Measurements from ENCODE around the gene UPK2. TPM values are rescaled to one million over a fixed set of nuclear protein-coding genes. Genes with fewer than 3 reads are reported as not detected.
A peak's percentile ranks its signal among the peaks of the same experiment; 100 is the strongest.

UPK2 gene
- total RNA-seq, 2 experiments from 2014 or later: not detected

DNA sequence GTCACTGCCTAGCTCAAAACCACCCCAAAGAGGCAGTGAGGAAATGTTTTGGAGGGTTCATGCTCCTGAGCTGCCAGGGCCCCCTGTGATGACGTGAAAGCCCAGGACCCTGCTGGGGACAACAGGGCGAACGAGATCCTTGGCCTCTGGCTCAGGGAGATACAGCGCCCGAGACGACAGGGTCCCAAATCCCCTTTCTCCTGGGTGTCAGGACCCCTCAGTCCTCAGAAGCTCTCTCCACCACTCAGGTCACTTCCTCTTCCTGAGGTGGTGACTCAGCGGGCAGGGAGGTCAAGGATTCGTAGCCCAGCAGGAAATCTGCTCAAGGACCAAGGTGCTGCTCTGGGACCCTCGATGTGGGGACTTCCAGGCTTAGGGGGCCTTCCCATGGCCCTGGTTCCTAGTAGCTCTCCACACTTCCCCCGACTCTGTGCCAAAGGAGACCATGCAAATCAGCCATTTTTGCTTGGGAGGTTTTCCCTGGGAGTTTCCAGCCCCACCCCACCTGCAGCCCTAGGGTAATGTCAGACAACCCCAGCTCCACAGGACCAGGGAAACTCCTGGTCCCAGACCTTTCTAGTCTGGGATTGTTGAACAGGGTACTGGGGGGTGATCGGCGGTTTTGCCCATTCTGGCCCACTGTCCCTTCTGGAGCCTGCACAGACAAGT lies 43.2 kb upstream of the UPK2 start:
- POLR2A ChIA-PET: interaction anchor here (0.6 to 6.4 kb wide), 10 partner anchors 11 to 123 kb away, joined by 3 to 104 read pairs (median 6); partner anchors contain the start of genes BCL9L, CENATAC and DDX6
- DNase-seq: peak; percentile 58
- peak overlapping the region; percentile 68 for H3K4me3 Mint-ChIP-seq
- peaks cover 85% of the 10 kb centered on the region for H3K4me1 Mint-ChIP-seq (ENCODE audit: low read depth)
- H3K27me3 Mint-ChIP-seq (ENCODE audit: low read depth): no peaks in the 10 kb centered on the region
- CTCF ChIA-PET: interaction anchor here (1.0 to 3.2 kb wide), 7 partner anchors 17 to 225 kb away, joined by 3 to 10 read pairs (median 6); no protein-coding TSS in a partner anchor
- peaks cover 33% of the 10 kb centered on the region for H3K36me3 Mint-ChIP-seq (ENCODE audit: low read depth)
- peak overlapping the region; percentile 95 for H3K27ac Mint-ChIP-seq
- no peaks in the 10 kb centered on the region for H3K9me3 Mint-ChIP-seq (ENCODE audit: insufficient read depth)
- no peak for ATAC-seq

DNA sequence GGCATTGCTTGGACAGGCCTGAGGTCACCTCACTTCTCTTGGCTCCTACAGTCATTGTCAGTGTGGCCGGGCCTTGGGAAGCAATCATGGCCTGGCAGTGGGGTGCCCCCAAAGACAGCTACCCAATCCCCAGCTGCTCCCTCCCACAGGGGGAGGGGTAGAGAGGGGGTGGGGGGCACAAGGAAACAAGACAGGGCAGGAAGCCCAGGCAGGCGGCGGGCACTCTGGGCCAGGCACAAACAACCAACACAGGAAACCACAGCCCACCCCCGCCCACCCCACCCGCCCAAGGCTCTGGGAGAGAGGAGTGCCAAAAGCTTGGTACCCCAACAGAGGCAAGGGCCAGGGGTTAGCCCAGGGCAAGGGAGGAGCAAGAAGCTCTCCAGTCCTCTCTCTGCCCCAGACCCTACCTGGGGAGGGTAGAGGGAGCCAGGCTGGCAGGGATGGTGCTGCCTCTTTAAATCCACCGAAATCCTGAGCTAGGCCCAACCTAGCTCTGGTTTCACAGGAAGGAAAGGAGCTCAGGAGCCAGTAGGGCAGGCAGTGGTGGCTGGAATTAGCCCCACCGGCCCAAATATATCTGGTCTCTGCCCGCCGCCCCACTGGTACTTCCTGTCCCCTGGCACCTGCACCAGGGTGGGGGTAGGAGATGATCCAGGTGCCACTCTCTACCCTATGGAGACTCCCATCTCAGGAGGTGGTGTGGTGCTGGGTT lies 42.5 kb upstream of the UPK2 start:
- Mint-ChIP-seq H3K27ac (peak overlapping the region; percentile 96), H3K4me1 (ENCODE audit: low read depth) (peaks cover 84% of the 10 kb centered on the region), H3K4me3 (peak overlapping the region; percentile 68), H3K36me3 (ENCODE audit: low read depth) (peaks cover 33% of the 10 kb centered on the region), H3K27me3 (ENCODE audit: low read depth) (no peaks in the 10 kb centered on the region), H3K9me3 (ENCODE audit: insufficient read depth) (no peaks in the 10 kb centered on the region)
- no peak for DNase-seq
- ATAC-seq: peak; percentile 3
- ChIA-PET CTCF (interaction anchor here (0.5 to 3.2 kb wide), 8 partner anchors 18 to 226 kb away, joined by 3 to 10 read pairs (median 4); no protein-coding TSS in a partner anchor), POLR2A (interaction anchor here (0.6 to 6.4 kb wide), 8 partner anchors 11 to 123 kb away, joined by 3 to 104 read pairs (median 13); partner anchors contain the start of genes BCL9L, CENATAC and DDX6)

DNA sequence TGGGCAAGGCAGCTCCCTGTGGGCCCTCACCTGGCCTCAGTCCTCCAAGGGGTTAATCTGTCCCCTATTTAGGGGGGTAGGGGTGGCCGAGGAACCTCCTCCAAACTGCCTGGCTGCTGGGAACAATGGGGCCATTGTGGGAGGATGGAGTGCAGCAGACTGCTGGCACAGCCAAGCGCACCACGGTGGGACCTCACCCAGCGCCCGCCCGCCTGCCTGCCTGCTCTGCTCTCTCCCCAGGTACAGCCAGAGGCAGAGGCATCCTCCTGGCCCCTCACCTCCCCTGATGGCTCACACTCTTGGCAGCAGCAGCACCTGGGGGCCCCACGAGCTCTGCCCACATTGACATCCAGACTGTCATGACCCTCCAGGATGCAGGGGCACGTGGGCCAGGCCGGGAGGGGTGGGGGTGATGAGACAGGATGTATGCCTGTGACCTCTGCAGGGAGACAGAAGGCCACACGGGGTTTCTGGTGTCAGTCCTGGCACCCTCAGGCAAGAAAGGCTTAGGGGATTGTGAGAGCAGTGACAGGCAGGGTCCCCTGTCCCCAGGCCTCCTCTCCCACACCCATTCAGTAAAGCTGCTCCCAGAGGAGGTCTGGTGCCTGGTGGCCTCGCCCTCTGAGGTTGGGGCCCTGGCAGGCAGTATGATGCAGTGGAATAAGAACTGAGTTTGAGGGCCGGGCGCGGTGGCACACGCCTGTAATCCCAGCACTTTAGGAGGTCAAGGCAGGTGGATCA lies 41.8 kb upstream of the UPK2 start:
- ChIA-PET CTCF (interaction anchor here (0.5 to 3.2 kb wide), 6 partner anchors 19 to 83 kb away, joined by 3 to 10 read pairs (median 4); partner anchors contain the start of gene CENATAC), POLR2A (interaction anchor here (1.0 to 6.4 kb wide), 8 partner anchors 10 to 124 kb away, joined by 3 to 104 read pairs (median 13); partner anchors contain the start of genes BCL9L and DDX6)
- DNase-seq (peak; percentile 89), ATAC-seq (peak; percentile 40)
- peaks cover 86% of the 10 kb centered on the region for H3K4me1 Mint-ChIP-seq (ENCODE audit: low read depth)
- H3K4me3 Mint-ChIP-seq: peak overlapping the region; percentile 56
- peaks cover 29% of the 10 kb centered on the region for H3K36me3 Mint-ChIP-seq (ENCODE audit: low read depth)
- H3K27me3 Mint-ChIP-seq (ENCODE audit: low read depth): no peaks in the 10 kb centered on the region
- H3K9me3 Mint-ChIP-seq (ENCODE audit: insufficient read depth): no peaks in the 10 kb centered on the region
- peak overlapping the region; percentile 96 for H3K27ac Mint-ChIP-seq

GRCh38 chr11:118914987-118915386 lies 41.1 kb upstream of the UPK2 start:
- Mint-ChIP-seq H3K4me3 (peak overlapping the region; percentile 56), H3K4me1 (ENCODE audit: low read depth) (peaks cover 88% of the 10 kb centered on the region), H3K36me3 (ENCODE audit: low read depth) (peaks cover 34% of the 10 kb centered on the region), H3K9me3 (ENCODE audit: insufficient read depth) (no peaks in the 10 kb centered on the region), H3K27ac (peak overlapping the region; percentile 96), H3K27me3 (ENCODE audit: low read depth) (no peaks in the 10 kb centered on the region)
- no peak for ATAC-seq
- ChIA-PET CTCF (interaction anchor here (0.5 to 1.4 kb wide), 3 partner anchors 9 to 83 kb away, joined by 3 read pairs; partner anchors contain the start of gene CENATAC), POLR2A (interaction anchor here (1.0 to 6.4 kb wide), 6 partner anchors 9 to 124 kb away, joined by 3 to 104 read pairs (median 8); partner anchors contain the start of genes BCL9L and DDX6)
- DNase-seq: no peak

- POLR2A ChIA-PET: interaction anchor here (0.6 to 6.4 kb wide), 7 partner anchors 9 to 125 kb away, joined by 3 to 104 read pairs (median 4); partner anchors contain the start of genes BCL9L and DDX6
- Mint-ChIP-seq H3K36me3 (ENCODE audit: low read depth) (peaks cover 37% of the 10 kb centered on the region), H3K27ac (peak overlapping the region; percentile 96), H3K4me1 (ENCODE audit: low read depth) (peaks cover 92% of the 10 kb centered on the region), H3K4me3 (peak overlapping the region; percentile 56), H3K9me3 (ENCODE audit: insufficient read depth) (no peaks in the 10 kb centered on the region), H3K27me3 (ENCODE audit: low read depth) (no peaks in the 10 kb centered on the region)
- CTCF ChIA-PET: interaction anchor here (0.9 to 1.4 kb wide), 2 partner anchors 9 to 25 kb away, joined by 3 read pairs; no protein-coding TSS in a partner anchor
- DNase-seq: no peak
- no peak for ATAC-seq
Measured at GRCh38 chr11:118915396-118915795, 40.7 kb upstream of the UPK2 start.

GRCh38 chr11:118915941-118916841 lies 39.9 kb upstream of the UPK2 start:
- no peak for ATAC-seq
- ChIA-PET CTCF (no interaction called here), POLR2A (interaction anchor here (0.6 to 6.4 kb wide), 5 partner anchors 8 to 115 kb away, joined by 3 to 104 read pairs (median 4); partner anchors contain the start of gene BCL9L)
- H3K36me3 Mint-ChIP-seq (ENCODE audit: low read depth): peaks cover 42% of the 10 kb centered on the region
- H3K4me3 Mint-ChIP-seq: peak overlapping the region; percentile 5
- peak overlapping the region; percentile 96 for H3K27ac Mint-ChIP-seq
- H3K27me3 Mint-ChIP-seq (ENCODE audit: low read depth): no peaks in the 10 kb centered on the region
- peaks cover 95% of the 10 kb centered on the region for H3K4me1 Mint-ChIP-seq (ENCODE audit: low read depth)
- no peak for DNase-seq
- H3K9me3 Mint-ChIP-seq (ENCODE audit: insufficient read depth): no peaks in the 10 kb centered on the region

DNA sequence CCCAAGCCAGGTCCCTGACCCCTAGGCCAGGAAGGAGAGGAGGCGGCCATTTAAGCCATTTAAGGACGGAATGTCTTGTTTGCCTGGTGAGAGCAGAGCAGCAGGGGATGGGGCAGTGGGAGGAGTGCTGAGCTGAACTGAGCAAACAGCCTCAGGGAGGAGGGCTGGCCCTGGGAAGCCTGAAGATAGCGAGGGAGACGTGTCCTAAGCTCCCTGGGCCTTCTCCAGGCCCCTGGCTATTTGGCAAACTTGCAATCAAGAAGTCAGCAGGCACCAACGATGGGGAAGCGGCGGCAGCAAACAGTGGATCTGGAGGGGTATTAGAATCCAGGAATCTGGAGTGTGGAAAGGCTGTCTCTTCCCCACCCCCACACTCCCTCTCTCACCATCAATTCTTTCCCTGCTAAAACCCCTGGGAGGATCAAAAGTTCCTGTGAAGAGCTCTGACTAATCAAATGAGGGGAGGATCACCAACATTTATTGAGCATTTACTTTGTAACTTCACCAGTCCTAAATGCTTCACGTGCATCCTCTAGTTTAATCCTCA lies 39.2 kb upstream of the UPK2 start:
- H3K4me1 Mint-ChIP-seq (ENCODE audit: low read depth): peaks cover 95% of the 10 kb centered on the region
- ATAC-seq: no peak
- H3K36me3 Mint-ChIP-seq (ENCODE audit: low read depth): peaks cover 42% of the 10 kb centered on the region
- H3K27me3 Mint-ChIP-seq (ENCODE audit: low read depth): no peaks in the 10 kb centered on the region
- peak overlapping the region; percentile 80 for H3K4me3 Mint-ChIP-seq
- DNase-seq: no peak
- H3K9me3 Mint-ChIP-seq (ENCODE audit: insufficient read depth): no peaks in the 10 kb centered on the region
- ChIA-PET POLR2A (interaction anchor here (2.8 to 6.4 kb wide), 2 partner anchors 7 to 12 kb away, joined by 12 to 104 read pairs; partner anchors contain the start of gene BCL9L), CTCF (no interaction called here)
- peak overlapping the region; percentile 96 for H3K27ac Mint-ChIP-seq

GRCh38 chr11:118917481-118918127 lies 38.5 kb upstream of the UPK2 start:
- Mint-ChIP-seq H3K9me3 (ENCODE audit: insufficient read depth) (no peaks in the 10 kb centered on the region), H3K4me1 (ENCODE audit: low read depth) (peaks cover 88% of the 10 kb centered on the region), H3K27ac (peak overlapping the region; percentile 96), H3K4me3 (peak overlapping the region; percentile 80), H3K27me3 (ENCODE audit: low read depth) (no peaks in the 10 kb centered on the region), H3K36me3 (ENCODE audit: low read depth) (peaks cover 40% of the 10 kb centered on the region)
- peak; percentile 70 for DNase-seq
- ChIA-PET POLR2A (interaction anchor here (2.8 to 6.4 kb wide), 2 partner anchors 7 to 11 kb away, joined by 12 to 104 read pairs; partner anchors contain the start of gene BCL9L), CTCF (no interaction called here)
- peak; percentile 17 for ATAC-seq

- peak overlapping the region; percentile 96 for H3K27ac Mint-ChIP-seq
- H3K36me3 Mint-ChIP-seq (ENCODE audit: low read depth): peaks cover 43% of the 10 kb centered on the region
- peak; percentile 22 for ATAC-seq
- no peaks in the 10 kb centered on the region for H3K9me3 Mint-ChIP-seq (ENCODE audit: insufficient read depth)
- peaks cover 86% of the 10 kb centered on the region for H3K4me1 Mint-ChIP-seq (ENCODE audit: low read depth)
- CTCF ChIA-PET: no interaction called here
- POLR2A ChIA-PET: interaction anchor here (6.4 kb wide), 1 partner anchor 6 kb away, joined by 104 read pairs; the partner anchor contains the start of gene BCL9L
- peak overlapping the region; percentile 80 for H3K4me3 Mint-ChIP-seq
- no peaks in the 10 kb centered on the region for H3K27me3 Mint-ChIP-seq (ENCODE audit: low read depth)
- DNase-seq: peak; percentile 68
Measured at GRCh38 chr11:118918128-118918685, 37.9 kb upstream of the UPK2 start.
